ENCODE measurements around the gene TPRX2. TPM values are rescaled to one million over a fixed set of nuclear protein-coding genes. Genes with fewer than 3 reads are reported as not detected.

TPRX2 gene
- total RNA-seq, 1 experiment from 2014 or later = not detected

DNA sequence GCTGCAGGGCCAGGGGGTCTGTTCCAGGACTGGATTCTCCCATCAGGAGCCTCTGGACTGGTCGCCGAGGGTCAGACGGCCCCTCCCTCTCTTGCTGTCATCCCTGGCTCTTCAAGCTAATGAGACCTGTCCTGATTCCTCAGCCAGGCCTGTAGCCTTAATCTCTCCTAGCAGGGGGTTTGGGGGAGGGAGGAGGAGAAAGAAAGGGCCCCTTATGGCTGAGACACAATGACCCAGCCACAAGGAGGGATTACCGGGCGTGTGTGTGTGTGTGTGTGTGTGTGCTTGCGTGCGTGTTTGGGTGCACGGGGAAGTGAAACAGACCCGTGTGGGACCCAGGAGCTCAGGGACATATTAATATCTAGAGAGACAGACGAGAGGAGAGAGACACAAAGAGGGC lies 39.2 kb upstream of the TPRX2 start:
- no peaks in the 10 kb centered on the region for H3K9me3 ChIP-seq (ENCODE audit: low read depth, low read length, poor library complexity, severe bottlenecking)
- intact Hi-C loops (cut with micrococcal nuclease; ENCODE audit: unreplicated experiment) = no loop called here
- BruUV-seq (replicated peaks) = no TSS peak
- POLR2A ChIA-PET (ENCODE audit: low non-redundant PET) = no interaction called here
- CTCF ChIA-PET = interaction anchor here (0.7 kb wide), 1 partner anchor 364 kb away, joined by 4 read pairs; no protein-coding TSS in a partner anchor
- no peak for DNase-seq (ENCODE audit: low spot score)
- TF ChIP-seq, protein P1, sequence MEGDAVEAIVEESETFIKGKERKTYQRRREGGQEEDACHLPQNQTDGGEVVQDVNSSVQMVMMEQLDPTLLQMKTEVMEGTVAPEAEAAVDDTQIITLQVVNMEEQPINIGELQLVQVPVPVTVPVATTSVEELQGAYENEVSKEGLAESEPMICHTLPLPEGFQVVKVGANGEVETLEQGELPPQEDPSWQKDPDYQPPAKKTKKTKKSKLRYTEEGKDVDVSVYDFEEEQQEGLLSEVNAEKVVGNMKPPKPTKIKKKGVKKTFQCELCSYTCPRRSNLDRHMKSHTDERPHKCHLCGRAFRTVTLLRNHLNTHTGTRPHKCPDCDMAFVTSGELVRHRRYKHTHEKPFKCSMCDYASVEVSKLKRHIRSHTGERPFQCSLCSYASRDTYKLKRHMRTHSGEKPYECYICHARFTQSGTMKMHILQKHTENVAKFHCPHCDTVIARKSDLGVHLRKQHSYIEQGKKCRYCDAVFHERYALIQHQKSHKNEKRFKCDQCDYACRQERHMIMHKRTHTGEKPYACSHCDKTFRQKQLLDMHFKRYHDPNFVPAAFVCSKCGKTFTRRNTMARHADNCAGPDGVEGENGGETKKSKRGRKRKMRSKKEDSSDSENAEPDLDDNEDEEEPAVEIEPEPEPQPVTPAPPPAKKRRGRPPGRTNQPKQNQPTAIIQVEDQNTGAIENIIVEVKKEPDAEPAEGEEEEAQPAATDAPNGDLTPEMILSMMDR (conservative IDR thresholded peaks at IDR 0.05; ENCODE audit: low read depth, low read length) = no peak
- TF ChIP-seq EZH2 (IDR thresholded peaks at IDR 0.05; ENCODE audit: borderline replicate concordance, low read depth, low read length, poor library complexity, severe bottlenecking) = no peak
- no peaks in the 10 kb centered on the region for H3K27me3 ChIP-seq (replicated peaks; ENCODE audit: insufficient read depth, low read depth, low read length, poor library complexity)
- no peak overlapping the region for H3K4me3 ChIP-seq (ENCODE audit: low read depth, low read length, poor library complexity, severe bottlenecking)
- H3K4me1 ChIP-seq (ENCODE audit: insufficient read depth, low read length, poor library complexity, severe bottlenecking) = no peaks in the 10 kb centered on the region
- H3K27ac ChIP-seq (ENCODE audit: low read depth, low read length, poor library complexity, severe bottlenecking) = no peak overlapping the region
- no peaks in the 10 kb centered on the region for H3K36me3 ChIP-seq (ENCODE audit: insufficient read depth, low read length, poor library complexity, severe bottlenecking)

DNA sequence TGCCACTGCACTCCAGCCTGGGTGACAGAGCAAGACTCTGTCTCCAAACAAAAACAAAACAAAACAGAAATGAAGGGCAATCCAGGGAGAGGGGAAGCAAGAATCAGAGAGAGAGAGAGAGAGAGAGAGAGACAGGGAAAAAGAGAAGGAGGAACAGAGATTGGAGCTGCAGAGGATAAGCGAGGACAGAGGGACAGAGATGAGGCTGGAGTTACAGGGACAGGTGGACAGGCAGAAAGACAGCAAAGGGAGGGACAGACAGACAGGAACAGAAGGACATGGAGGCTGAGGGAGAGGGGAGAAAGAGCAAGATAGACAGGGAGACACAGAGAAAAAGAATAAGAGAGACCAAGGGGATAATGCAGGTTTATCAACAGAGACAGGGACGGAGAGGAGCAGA lies 38.6 kb upstream of the TPRX2 start:
- CTCF ChIA-PET = interaction anchor here (0.7 kb wide), 1 partner anchor 364 kb away, joined by 4 read pairs; no protein-coding TSS in a partner anchor

DNA sequence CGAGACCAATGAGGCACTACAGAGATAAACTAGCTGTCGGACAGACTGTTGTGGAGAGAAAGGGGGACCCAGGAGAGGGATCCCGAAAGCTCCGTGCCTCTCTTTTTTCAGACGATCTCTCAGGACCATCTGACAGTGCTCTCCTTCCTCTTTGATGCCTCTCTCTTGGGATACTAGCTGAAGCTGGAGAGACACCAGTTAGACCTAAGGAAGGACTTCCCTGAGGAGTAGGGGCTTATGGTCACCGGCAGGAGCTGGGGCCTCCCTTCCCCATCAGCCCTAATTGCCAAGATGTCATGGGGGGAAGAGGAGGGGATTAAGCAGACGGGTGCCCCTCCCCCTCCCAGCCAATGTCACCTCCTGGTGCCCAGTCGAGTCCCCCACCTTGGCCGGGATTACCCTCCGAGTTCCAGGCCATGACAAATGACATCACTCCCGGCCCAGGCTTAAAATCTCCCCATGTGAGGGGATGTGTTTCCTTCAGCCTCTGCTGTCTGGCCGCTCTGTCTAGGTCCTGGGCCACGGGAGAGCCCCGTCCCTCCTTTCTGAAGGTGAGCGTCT lies 37.5 kb upstream of the TPRX2 start, which contains the start of gene CRX:
TSS of gene CRX (plus strand) at position 478 of the 561 bp plus-strand sequence. CDS start 12,507 bp downstream, outside the sequence.
- Histone ChIP-seq H3K27ac (ENCODE audit: low read depth, low read length, poor library complexity, severe bottlenecking) (no peak within 1 kb of the TSS), H3K27me3 (replicated peaks; ENCODE audit: insufficient read depth, low read depth, low read length, poor library complexity) (no peaks in the 10 kb centered on the region), H3K4me1 (ENCODE audit: insufficient read depth, low read length, poor library complexity, severe bottlenecking) (no peaks in the 10 kb centered on the region), H3K4me3 (ENCODE audit: low read depth, low read length, poor library complexity, severe bottlenecking) (no peak within 1 kb of the TSS), H3K36me3 (ENCODE audit: insufficient read depth, low read length, poor library complexity, severe bottlenecking) (no peaks in the 10 kb centered on the region), H3K9me3 (ENCODE audit: low read depth, low read length, poor library complexity, severe bottlenecking) (no peaks in the 10 kb centered on the region)
- no peak for DNase-seq (ENCODE audit: low spot score)
- intact Hi-C loops (cut with micrococcal nuclease; ENCODE audit: unreplicated experiment) = no loop called here
- CTCF ChIA-PET = no interaction called here
- no TSS peak for BruUV-seq (replicated peaks)
- POLR2A ChIA-PET (ENCODE audit: low non-redundant PET) = no interaction called here
- TF ChIP-seq, protein P1 (conservative IDR thresholded peaks at IDR 0.05; ENCODE audit: low read depth, low read length) = no peak
- TF ChIP-seq EZH2 (IDR thresholded peaks at IDR 0.05; ENCODE audit: borderline replicate concordance, low read depth, low read length, poor library complexity, severe bottlenecking) = no peak

More for the DNA sequence above, 38.6 kb upstream of the TPRX2 start:
- Histone ChIP-seq H3K27me3 (replicated peaks; ENCODE audit: insufficient read depth, low read depth, low read length, poor library complexity) (no peaks in the 10 kb centered on the region), H3K4me3 (ENCODE audit: low read depth, low read length, poor library complexity, severe bottlenecking) (no peak overlapping the region), H3K9me3 (ENCODE audit: low read depth, low read length, poor library complexity, severe bottlenecking) (no peaks in the 10 kb centered on the region), H3K36me3 (ENCODE audit: insufficient read depth, low read length, poor library complexity, severe bottlenecking) (no peaks in the 10 kb centered on the region), H3K4me1 (ENCODE audit: insufficient read depth, low read length, poor library complexity, severe bottlenecking) (no peaks in the 10 kb centered on the region), H3K27ac (ENCODE audit: low read depth, low read length, poor library complexity, severe bottlenecking) (no peak overlapping the region)
- BruUV-seq (replicated peaks) = no TSS peak
- POLR2A ChIA-PET (ENCODE audit: low non-redundant PET) = no interaction called here
- no peak for DNase-seq (ENCODE audit: low spot score)
- intact Hi-C loops (cut with micrococcal nuclease; ENCODE audit: unreplicated experiment) = no loop called here
- TF ChIP-seq, protein P1 (conservative IDR thresholded peaks at IDR 0.05; ENCODE audit: low read depth, low read length) = no peak
- TF ChIP-seq EZH2 (IDR thresholded peaks at IDR 0.05; ENCODE audit: borderline replicate concordance, low read depth, low read length, poor library complexity, severe bottlenecking) = no peak
